ENCODE data around the gene SLC5A10.

DNA sequence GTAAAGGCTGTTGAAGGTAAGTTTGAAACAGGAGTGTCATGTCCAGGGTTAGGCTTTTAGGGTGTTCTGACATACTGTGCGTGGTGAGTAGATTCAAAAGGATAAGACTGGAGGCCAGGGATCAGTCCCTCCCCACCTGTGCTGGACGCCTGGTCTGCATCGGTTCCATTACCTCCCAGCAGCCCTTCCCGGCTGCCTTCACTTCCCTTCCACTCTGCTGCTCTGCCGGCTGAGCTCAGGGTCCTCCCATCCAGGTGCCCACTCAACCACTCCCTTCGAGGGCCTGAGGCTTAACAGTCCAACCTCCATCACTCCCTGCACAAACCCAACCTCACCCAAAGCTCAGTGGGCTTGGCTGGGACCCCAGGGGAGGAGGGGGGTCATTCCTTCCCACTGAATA, 4.1 kb upstream of the SLC5A10 start:
- TF ChIP-seq, protein P1, sequence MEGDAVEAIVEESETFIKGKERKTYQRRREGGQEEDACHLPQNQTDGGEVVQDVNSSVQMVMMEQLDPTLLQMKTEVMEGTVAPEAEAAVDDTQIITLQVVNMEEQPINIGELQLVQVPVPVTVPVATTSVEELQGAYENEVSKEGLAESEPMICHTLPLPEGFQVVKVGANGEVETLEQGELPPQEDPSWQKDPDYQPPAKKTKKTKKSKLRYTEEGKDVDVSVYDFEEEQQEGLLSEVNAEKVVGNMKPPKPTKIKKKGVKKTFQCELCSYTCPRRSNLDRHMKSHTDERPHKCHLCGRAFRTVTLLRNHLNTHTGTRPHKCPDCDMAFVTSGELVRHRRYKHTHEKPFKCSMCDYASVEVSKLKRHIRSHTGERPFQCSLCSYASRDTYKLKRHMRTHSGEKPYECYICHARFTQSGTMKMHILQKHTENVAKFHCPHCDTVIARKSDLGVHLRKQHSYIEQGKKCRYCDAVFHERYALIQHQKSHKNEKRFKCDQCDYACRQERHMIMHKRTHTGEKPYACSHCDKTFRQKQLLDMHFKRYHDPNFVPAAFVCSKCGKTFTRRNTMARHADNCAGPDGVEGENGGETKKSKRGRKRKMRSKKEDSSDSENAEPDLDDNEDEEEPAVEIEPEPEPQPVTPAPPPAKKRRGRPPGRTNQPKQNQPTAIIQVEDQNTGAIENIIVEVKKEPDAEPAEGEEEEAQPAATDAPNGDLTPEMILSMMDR (IDR thresholded peaks at IDR 0.05) = no peak
- TF ChIP-seq POLR2A (IDR thresholded peaks at IDR 0.05) = no peak

Measured in esophagus squamous epithelium (tissue), 4 donors.